Astrocyte of the cerebellum (primary cell): ENCODE results near the gene NFATC3.

Experiments
- DNase-seq: peaks from one replicate; pipeline ENCODE4 v3.0.0-alpha.2; 2011; ENCODE audit warnings: low read depth
- H3K4me3 ChIP-seq: 2 replicates; pipeline ENCODE4 v1.5.1; 2011; ENCODE audit warnings: mild to moderate bottlenecking, low read depth, low read length, moderate library complexity
- CTCF ChIP-seq: IDR thresholded peaks from 2 replicates; pipeline ENCODE4 v1.5.1; 2012; ENCODE audit warnings: low read length, low read depth, moderate library complexity, mild to moderate bottlenecking; ENCODE audit errors: missing control alignments
- in situ Hi-C: cut with HindIII; loops from 2 replicates; pipeline ENCODE4 v1.10.0; 2017; ENCODE audit warnings: low sequenced_read_pairs

NFATC3 gene

GRCh38 chr16:68272507-68273209 lies 187.5 kb downstream of the NFATC3 start:
- no peak for TF ChIP-seq CTCF
- in situ Hi-C loops = no loop called here
- no peak overlapping the region for H3K4me3 ChIP-seq
- no peak for DNase-seq

- in situ Hi-C loops = no loop called here
- no peak for TF ChIP-seq CTCF
- DNase-seq = no peak
- no peak overlapping the region for H3K4me3 ChIP-seq
Measured at GRCh38 chr16:68273459-68273858, 188.3 kb downstream of the NFATC3 start.

GRCh38 chr16:68273896-68274295 lies 188.7 kb downstream of the NFATC3 start:
- in situ Hi-C loops = no loop called here
- no peak for TF ChIP-seq CTCF
- no peak for DNase-seq
- H3K4me3 ChIP-seq = no peak overlapping the region

- DNase-seq = no peak
- no peak overlapping the region for H3K4me3 ChIP-seq
- no peak for TF ChIP-seq CTCF
- in situ Hi-C loops = no loop called here
Measured at GRCh38 chr16:68274441-68274840, 189.3 kb downstream of the NFATC3 start.

GRCh38 chr16:68275611-68276191 lies 190.5 kb downstream of the NFATC3 start:
- in situ Hi-C loops = no loop called here
- no peak for TF ChIP-seq CTCF
- no peak for DNase-seq
- H3K4me3 ChIP-seq = no peak overlapping the region

GRCh38 chr16:68276223-68276622 lies 191.1 kb downstream of the NFATC3 start:
- in situ Hi-C loops = no loop called here
- no peak for TF ChIP-seq CTCF
- H3K4me3 ChIP-seq = no peak overlapping the region
- DNase-seq = no peak
